ENCODE data around the gene HOXD9. TPM values are rescaled to one million over a fixed set of nuclear protein-coding genes. Genes with fewer than 3 reads are reported as not detected.

The HOXD9 gene
- total and polyA plus RNA-seq, 2 donors (not counting 3 experiments of a cell fraction or from before 2014, with no cell fraction given), result 1.9 to 3.5 TPM

DNA sequence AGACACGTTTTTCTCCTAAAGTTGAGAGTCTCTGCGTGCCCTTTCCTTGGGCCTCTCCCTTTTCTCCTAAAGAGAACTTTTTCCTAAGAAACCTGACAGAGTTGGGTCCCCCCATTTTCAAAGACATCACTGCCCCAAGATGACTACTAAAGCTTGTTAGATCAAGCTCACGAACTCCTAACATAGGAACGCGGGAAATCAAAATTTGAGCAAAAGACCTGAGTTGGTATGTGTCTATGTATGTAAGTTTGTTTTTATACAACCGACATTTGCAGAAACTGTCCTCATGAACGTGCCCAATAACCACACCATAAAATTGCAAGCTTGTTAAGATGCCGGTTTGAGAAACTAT, 28.6 kb upstream of the HOXD9 start:
- FAIRE-seq (no peak), DNase-seq (ENCODE audit: low read depth, low spot score) (no peak)
- H3K27ac ChIP-seq (ENCODE audit: insufficient read depth, low read depth, low read length), result no peak overlapping the region
- H3K9ac ChIP-seq (replicated peaks; ENCODE audit: extremely low read depth, insufficient read depth, low read length), result no peak overlapping the region
- peaks cover 6% of the 10 kb centered on the region for H4K20me1 ChIP-seq (replicated peaks; ENCODE audit: control insufficient read depth, extremely low read depth, insufficient read depth, low read length)
- CTCF ChIA-PET, result interaction anchor here (0.6 to 6.0 kb wide), 7 partner anchors 8 to 843 kb away, joined by 3 to 113 read pairs (median 4); no protein-coding TSS in a partner anchor
- no peak overlapping the region for H3K4me3 ChIP-seq (replicated peaks in 1 of 3; ENCODE audit: insufficient read depth in 1 of 3, low read depth in 1 of 3, low read length in 3 of 3)
- H3K36me3 ChIP-seq (ENCODE audit: control insufficient read depth in 2 of 2, extremely low read depth in 1 of 2, insufficient read depth in 2 of 2, low read length in 2 of 2), result no peaks in the 10 kb centered on the region
- intact Hi-C loops (cut with micrococcal nuclease), result no loop called here
- H3K79me2 ChIP-seq (ENCODE audit: control insufficient read depth, insufficient read depth, low read length), result no peaks in the 10 kb centered on the region
- no peaks in the 10 kb centered on the region for H3K9me1 ChIP-seq (replicated peaks; ENCODE audit: control insufficient read depth, extremely low read depth, insufficient read depth, low read length)
- H2AFZ ChIP-seq (ENCODE audit: low read depth, low read length), result no peak overlapping the region
- TF ChIP-seq POLR2AphosphoS5 (IDR thresholded peaks at IDR 0.05; ENCODE audit: insufficient read depth, low read depth, low read length) (no peak), JUN (IDR thresholded peaks at IDR 0.05; ENCODE audit: borderline replicate concordance, insufficient read depth, insufficient read length, low read depth) (no peak), FOS (IDR thresholded peaks at IDR 0.05; ENCODE audit: borderline replicate concordance, insufficient read depth, low read length) (no peak), POLR2A (IDR thresholded peaks at IDR 0.05; ENCODE audit: low read depth, low read length) (no peak), MYC (IDR thresholded peaks at IDR 0.05; ENCODE audit: low read depth, low read length) (no peak), EZH2 (IDR thresholded peaks at IDR 0.05; ENCODE audit: borderline replicate concordance, low read depth, low read length, severe bottlenecking) (no peak), GATA2 (IDR thresholded peaks at IDR 0.05; ENCODE audit: insufficient read depth, insufficient read length, low read depth, low read length) (no peak)
- TF ChIP-seq, protein P1, sequence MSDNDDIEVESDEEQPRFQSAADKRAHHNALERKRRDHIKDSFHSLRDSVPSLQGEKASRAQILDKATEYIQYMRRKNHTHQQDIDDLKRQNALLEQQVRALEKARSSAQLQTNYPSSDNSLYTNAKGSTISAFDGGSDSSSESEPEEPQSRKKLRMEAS (IDR thresholded peaks at IDR 0.05; ENCODE audit: insufficient read depth, insufficient read length), result no peak
- TF ChIP-seq, protein P2, sequence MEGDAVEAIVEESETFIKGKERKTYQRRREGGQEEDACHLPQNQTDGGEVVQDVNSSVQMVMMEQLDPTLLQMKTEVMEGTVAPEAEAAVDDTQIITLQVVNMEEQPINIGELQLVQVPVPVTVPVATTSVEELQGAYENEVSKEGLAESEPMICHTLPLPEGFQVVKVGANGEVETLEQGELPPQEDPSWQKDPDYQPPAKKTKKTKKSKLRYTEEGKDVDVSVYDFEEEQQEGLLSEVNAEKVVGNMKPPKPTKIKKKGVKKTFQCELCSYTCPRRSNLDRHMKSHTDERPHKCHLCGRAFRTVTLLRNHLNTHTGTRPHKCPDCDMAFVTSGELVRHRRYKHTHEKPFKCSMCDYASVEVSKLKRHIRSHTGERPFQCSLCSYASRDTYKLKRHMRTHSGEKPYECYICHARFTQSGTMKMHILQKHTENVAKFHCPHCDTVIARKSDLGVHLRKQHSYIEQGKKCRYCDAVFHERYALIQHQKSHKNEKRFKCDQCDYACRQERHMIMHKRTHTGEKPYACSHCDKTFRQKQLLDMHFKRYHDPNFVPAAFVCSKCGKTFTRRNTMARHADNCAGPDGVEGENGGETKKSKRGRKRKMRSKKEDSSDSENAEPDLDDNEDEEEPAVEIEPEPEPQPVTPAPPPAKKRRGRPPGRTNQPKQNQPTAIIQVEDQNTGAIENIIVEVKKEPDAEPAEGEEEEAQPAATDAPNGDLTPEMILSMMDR (IDR thresholded peaks at IDR 0.05; ENCODE audit: extremely low read depth in 1 of 2, insufficient read depth in 1 of 2, low read depth in 1 of 2, low read length in 2 of 2), result no peak
- no peaks in the 10 kb centered on the region for H3K9me3 ChIP-seq (replicated peaks; ENCODE audit: control insufficient read depth, insufficient read depth, low read length)
- BruUV-seq (replicated peaks), result no TSS peak
- H3K4me1 ChIP-seq (ENCODE audit: control insufficient read depth, extremely low read depth, insufficient read depth, low read length), result peaks cover 5% of the 10 kb centered on the region
- POLR2A ChIA-PET, result no interaction called here
- H3K27me3 ChIP-seq (ENCODE audit: control insufficient read depth in 2 of 2, insufficient read depth in 2 of 2, low read length in 2 of 2), result peaks cover 87 to 97% of the 10 kb centered on the region in 2 experiments
- no peak overlapping the region for H3K4me2 ChIP-seq (ENCODE audit: insufficient read depth, low read length)
- dilution Hi-C loops (cut with MboI; ENCODE audit: extremely low pct_ligation_motif_present, low sequenced_read_pairs), result no loop called here

Measured in endothelial cell of umbilical vein (primary cell).